ENCODE data around the gene DYRK3.

The DYRK3 gene

GRCh38 chr1:206668351-206668750 lies 33.0 kb downstream of the DYRK3 start:
- no peak overlapping the region for H3K27ac ChIP-seq (ENCODE audit: low read depth, low read length)
- no peak overlapping the region for H3K4me3 ChIP-seq (ENCODE audit: low read length)
- H3K79me2 ChIP-seq (ENCODE audit: control insufficient read depth, low read length), result no peaks in the 10 kb centered on the region
- no peaks in the 10 kb centered on the region for H4K20me1 ChIP-seq (ENCODE audit: control insufficient read depth, insufficient read depth, low read depth, low read length)
- no peaks in the 10 kb centered on the region for H3K36me3 ChIP-seq (ENCODE audit: control insufficient read depth, low read length)
- H3K4me1 ChIP-seq (ENCODE audit: control insufficient read depth, low read length), result peaks cover 45% of the 10 kb centered on the region
- TF ChIP-seq EZH2phosphoT487 (IDR thresholded peaks at IDR 0.05; ENCODE audit: borderline replicate concordance, low read length) (no peak), CTCF (IDR thresholded peaks at IDR 0.05; ENCODE audit: low read depth, low read length, poor library complexity, severe bottlenecking) (no peak)
- no peaks in the 10 kb centered on the region for H3K9me2 ChIP-seq (replicated peaks; ENCODE audit: control insufficient read depth, low read length)
- H3K9me3 ChIP-seq (ENCODE audit: control insufficient read depth, insufficient read depth, low read length), result no peaks in the 10 kb centered on the region
- peaks cover 6% of the 10 kb centered on the region for H3F3A ChIP-seq (ENCODE audit: control insufficient read depth, insufficient read depth)
- no peak overlapping the region for H3K4me2 ChIP-seq (ENCODE audit: low read length)
- peaks cover 21% of the 10 kb centered on the region for H3K27me3 ChIP-seq (ENCODE audit: control insufficient read depth, low read length)

GRCh38 chr1:206668874-206669410 lies 33.6 kb downstream of the DYRK3 start:
- H3K9me3 ChIP-seq (ENCODE audit: control insufficient read depth, insufficient read depth, low read length), result no peaks in the 10 kb centered on the region
- H3F3A ChIP-seq (ENCODE audit: control insufficient read depth, insufficient read depth), result peaks cover 6% of the 10 kb centered on the region
- no peak overlapping the region for H3K4me3 ChIP-seq (ENCODE audit: low read length)
- no peak for TF ChIP-seq CTCF (IDR thresholded peaks at IDR 0.05; ENCODE audit: low read depth, low read length, poor library complexity, severe bottlenecking)
- no peak for TF ChIP-seq EZH2phosphoT487 (IDR thresholded peaks at IDR 0.05; ENCODE audit: borderline replicate concordance, low read length)
- H4K20me1 ChIP-seq (ENCODE audit: control insufficient read depth, insufficient read depth, low read depth, low read length), result no peaks in the 10 kb centered on the region
- no peaks in the 10 kb centered on the region for H3K79me2 ChIP-seq (ENCODE audit: control insufficient read depth, low read length)
- H3K27me3 ChIP-seq (ENCODE audit: control insufficient read depth, low read length), result peaks cover 17% of the 10 kb centered on the region
- H3K27ac ChIP-seq (ENCODE audit: low read depth, low read length), result no peak overlapping the region
- H3K36me3 ChIP-seq (ENCODE audit: control insufficient read depth, low read length), result no peaks in the 10 kb centered on the region
- H3K9me2 ChIP-seq (replicated peaks; ENCODE audit: control insufficient read depth, low read length), result no peaks in the 10 kb centered on the region
- H3K4me1 ChIP-seq (ENCODE audit: control insufficient read depth, low read length), result peaks cover 41% of the 10 kb centered on the region
- no peak overlapping the region for H3K4me2 ChIP-seq (ENCODE audit: low read length)

- TF ChIP-seq CTCF (IDR thresholded peaks at IDR 0.05; ENCODE audit: low read depth, low read length, poor library complexity, severe bottlenecking), result no peak
- TF ChIP-seq EZH2phosphoT487 (IDR thresholded peaks at IDR 0.05; ENCODE audit: borderline replicate concordance, low read length), result no peak
- Histone ChIP-seq H3K9me3 (ENCODE audit: control insufficient read depth, insufficient read depth, low read length) (no peaks in the 10 kb centered on the region), H3K27ac (ENCODE audit: low read depth, low read length) (0 out of 2 replicates have a peak overlapping the region, but pooled peaks have one; percentile 19), H3K9me2 (replicated peaks; ENCODE audit: control insufficient read depth, low read length) (no peaks in the 10 kb centered on the region), H3K79me2 (ENCODE audit: control insufficient read depth, low read length) (no peaks in the 10 kb centered on the region), H3K4me3 (ENCODE audit: low read length) (peak overlapping the region; percentile 2), H3K27me3 (ENCODE audit: control insufficient read depth, low read length) (0 out of 2 replicates have a peak, but pooled peaks cover 4% of the 10 kb centered on the region), H3K36me3 (ENCODE audit: control insufficient read depth, low read length) (no peaks in the 10 kb centered on the region), H3K4me2 (ENCODE audit: low read length) (peak overlapping the region; percentile 56), H3K4me1 (ENCODE audit: control insufficient read depth, low read length) (peaks cover 46% of the 10 kb centered on the region), H3F3A (ENCODE audit: control insufficient read depth, insufficient read depth) (peaks cover 6% of the 10 kb centered on the region), H4K20me1 (ENCODE audit: control insufficient read depth, insufficient read depth, low read depth, low read length) (no peaks in the 10 kb centered on the region)
Observed at GRCh38 chr1:206672011-206672688, 36.8 kb downstream of the DYRK3 start.
